ENCODE measurements around the gene LSM7.
"Not testable (repeated sequence)": the region's sequence is repeated elsewhere in the genome, so short reads cannot be mapped to it uniquely, and the experiment has no call there.

Gene LSM7

GRCh38 chr19:2355168-2356035 is 27.0 kb upstream of the LSM7 start:
- no peak for DNase-seq (ENCODE audit: low spot score)

GRCh38 chr19:2354670-2355069 is 26.3 kb upstream of the LSM7 start:
- no peak for DNase-seq (ENCODE audit: low spot score)

- DNase-seq (ENCODE audit: low spot score) = no peak
These were observed 25.7 kb upstream of the LSM7 start for GRCh38 chr19:2353887-2354592.

GRCh38 chr19:2353159-2353886 is 24.9 kb upstream of the LSM7 start:
- DNase-seq (ENCODE audit: low spot score) = no peak

GRCh38 chr19:2352121-2352520 is 23.7 kb upstream of the LSM7 start:
- no peak for DNase-seq (ENCODE audit: low spot score)

- no peak for DNase-seq (ENCODE audit: low spot score)
These were observed 23.2 kb upstream of the LSM7 start for GRCh38 chr19:2351591-2351990.

- no peak for DNase-seq (ENCODE audit: low spot score)
These were observed 22.3 kb upstream of the LSM7 start for GRCh38 chr19:2350656-2351055.

- not testable (repeated sequence) for DNase-seq (ENCODE audit: low spot score)
These were observed 21.4 kb upstream of the LSM7 start for GRCh38 chr19:2349818-2350217.

- no peak for DNase-seq (ENCODE audit: low spot score)
These were observed 17.6 kb upstream of the LSM7 start for GRCh38 chr19:2345794-2346663.

- DNase-seq (ENCODE audit: low spot score) = no peak
These were observed 16.7 kb upstream of the LSM7 start for GRCh38 chr19:2345076-2345475.

GRCh38 chr19:2344381-2344870 is 16.0 kb upstream of the LSM7 start:
- DNase-seq (ENCODE audit: low spot score) = no peak

GRCh38 chr19:2343289-2343982 is 15.1 kb upstream of the LSM7 start:
- no peak for DNase-seq (ENCODE audit: low spot score)

GRCh38 chr19:2342656-2343288 is 14.4 kb upstream of the LSM7 start:
- no peak for DNase-seq (ENCODE audit: low spot score)

GRCh38 chr19:2341982-2342381 is 13.6 kb upstream of the LSM7 start:
- no peak for DNase-seq (ENCODE audit: low spot score)

GRCh38 chr19:2341244-2341751 is 12.9 kb upstream of the LSM7 start:
- DNase-seq (ENCODE audit: low spot score) = no peak

- DNase-seq (ENCODE audit: low spot score) = no peak
These were observed 12.3 kb upstream of the LSM7 start for GRCh38 chr19:2340496-2341243.

GRCh38 chr19:2339644-2340310 is 11.4 kb upstream of the LSM7 start:
- no peak for DNase-seq (ENCODE audit: low spot score)

- no peak for DNase-seq (ENCODE audit: low spot score)
These were observed 10.6 kb upstream of the LSM7 start for GRCh38 chr19:2338751-2339643.
